Hepatocyte (in vitro differentiated cells): ENCODE results near the gene CORO6. TPM values are rescaled to one million over a fixed set of nuclear protein-coding genes. Genes with fewer than 3 reads are reported as not detected.

Source experiments
- DNase-seq: peaks from one replicate; pipeline ENCODE4 v3.0.0-alpha.2; 2016; ENCODE audit warnings: low spot score
- H2AFZ ChIP-seq: fragments of 200-600 bp; sonication (generic); 2 replicates; pipeline ENCODE4 v1.6.0; 2016; ENCODE audit warnings: antibody characterized with exemption, mild to moderate bottlenecking
- H3K27ac ChIP-seq: fragments of 200-600 bp; sonication (generic); 2 replicates; pipeline ENCODE4 v1.5.1; 2016; ENCODE audit warnings: mild to moderate bottlenecking
- H3K27me3 ChIP-seq: fragments of 200-600 bp; sonication (generic); 2 replicates; pipeline ENCODE4 v1.6.1; 2016
- H3K36me3 ChIP-seq: fragments of 200-600 bp; sonication (generic); replicated peaks from 2 replicates; pipeline ENCODE4 v1.5.1; 2016; ENCODE audit warnings: low read depth; ENCODE audit not compliant: insufficient read depth
- H3K4me1 ChIP-seq: fragments of 200-600 bp; sonication (generic); 2 replicates; pipeline ENCODE4 v1.5.1; 2016; ENCODE audit warnings: mild to moderate bottlenecking, moderate library complexity; ENCODE audit not compliant: insufficient read depth
- H3K4me2 ChIP-seq: fragments of 200-600 bp; sonication (generic); 2 replicates; pipeline ENCODE4 v1.6.0; 2016
- H3K4me3 ChIP-seq: fragments of 200-600 bp; sonication (generic); 2 replicates; pipeline ENCODE4 v1.5.1; 2016; ENCODE audit warnings: mild to moderate bottlenecking
- H3K79me2 ChIP-seq: fragments of 200-600 bp; sonication (generic); 2 replicates; pipeline ENCODE4 v1.6.0; 2017; ENCODE audit warnings: mild to moderate bottlenecking
- H3K9me2 ChIP-seq: fragments of 200-600 bp; sonication (generic); replicated peaks from 2 replicates; pipeline ENCODE4 v1.6.0; 2017; ENCODE audit warnings: mild to moderate bottlenecking; ENCODE audit not compliant: insufficient read depth
- H3K9me3 ChIP-seq: fragments of 200-600 bp; sonication (generic); 2 replicates; pipeline ENCODE4 v1.5.1; 2016; ENCODE audit warnings: low read depth, mild to moderate bottlenecking
- H4K20me1 ChIP-seq: fragments of 200-600 bp; sonication (generic); 2 replicates; pipeline ENCODE4 v1.6.0; 2016; ENCODE audit warnings: mild to moderate bottlenecking; ENCODE audit not compliant: insufficient read depth, poor library complexity, severe bottlenecking
- EZH2 ChIP-seq: fragments of 200-600 bp; sonication (generic); IDR thresholded peaks from 2 replicates; pipeline ENCODE4 v1.6.1; 2016; ENCODE audit warnings: antibody characterized with exemption, mild to moderate bottlenecking, borderline replicate concordance
- EZH2phosphoT487 ChIP-seq: fragments of 200-600 bp; sonication (generic); IDR thresholded peaks from one replicate; pipeline ENCODE4 v1.6.1; 2018; ENCODE audit warnings: antibody characterized with exemption, mild to moderate bottlenecking, low read depth, moderate library complexity; ENCODE audit not compliant: unreplicated experiment, severe bottlenecking
- WGBS: methylation state at CpG from one replicate; pipeline ENCODE4 v1.1.6; 2016; ENCODE audit warnings: low lambda C conversion rate; ENCODE audit errors: missing lambda C conversion rate; 5-methylcytosine and 5-hydroxymethylcytosine counted together
- polyA plus RNA-seq: library from polyadenylated mRNA; unstranded; fragments of >200 nt; fragmentation: Nextera tagmentation; extraction: Ambion mirVana; gene quantifications from 2 replicates; pipeline ENCODE4 v1.2.1, GENCODE V29; 2016
- total RNA-seq: library from RNA; depleted of rRNA; stranded (reverse); fragments of >200 nt; gene quantifications from 2 replicates; pipeline ENCODE4 v1.2.3, GENCODE V29; 2014
- TF ChIP-seq, protein P1 (sequence below): fragments of 200-600 bp; sonication (generic); IDR thresholded peaks from 2 replicates; pipeline ENCODE4 v1.5.1; 2016; ENCODE audit warnings: antibody characterized with exemption, mild to moderate bottlenecking; ENCODE audit not compliant: poor library complexity

CORO6 gene
- total and polyA plus RNA-seq, 2 experiments from 2014 or later: 0.83 to 1.9 TPM

DNA sequence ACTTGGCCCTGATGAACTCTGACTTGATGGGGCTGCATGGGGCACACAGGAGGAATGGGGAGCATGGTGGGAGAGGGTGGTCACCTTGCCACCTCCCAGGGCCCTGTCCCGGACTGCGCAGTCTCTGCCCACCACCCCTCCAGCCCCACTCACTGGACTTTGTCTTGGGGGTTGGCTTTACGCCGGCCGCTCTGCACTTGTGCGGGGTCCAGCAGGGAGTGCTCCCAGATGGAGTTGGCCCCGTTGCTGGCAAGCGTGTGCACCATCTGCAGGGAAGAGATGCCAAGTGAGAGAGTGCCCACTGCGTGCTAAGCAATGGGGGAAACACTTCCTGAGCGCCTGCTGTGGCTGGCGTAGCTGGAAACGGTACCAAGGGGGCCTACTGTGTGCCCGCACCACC lies 39.9 kb downstream of the CORO6 start:
- H2AFZ ChIP-seq: no peak overlapping the region
- peaks cover 44% of the 10 kb centered on the region for H3K79me2 ChIP-seq

DNA sequence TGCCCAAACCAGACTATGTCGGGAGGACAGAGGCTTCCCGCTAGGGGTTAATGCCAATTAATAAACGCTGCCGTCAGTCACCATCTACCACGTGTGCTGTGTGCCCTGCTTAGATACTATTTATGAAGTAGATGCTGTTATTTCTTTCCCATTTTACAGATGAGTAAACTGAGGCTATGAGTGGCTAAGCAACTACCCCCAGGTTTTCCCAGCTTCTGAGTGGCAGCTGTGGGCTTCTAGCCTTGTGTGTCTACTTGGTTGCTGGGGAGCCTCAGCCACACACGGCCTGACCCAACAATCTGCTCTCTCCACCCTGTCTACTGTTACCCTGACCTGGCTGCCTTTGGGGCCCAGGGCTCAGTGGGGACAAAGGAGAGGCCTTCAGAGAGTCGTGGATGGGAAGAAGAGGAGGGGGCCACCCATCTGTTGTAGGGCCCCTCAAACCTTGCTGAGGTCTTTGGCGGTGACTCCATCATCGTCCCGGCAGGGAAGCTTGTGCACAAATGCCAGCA lies 40.4 kb downstream of the CORO6 start:
- H3K4me1 ChIP-seq: no peaks in the 10 kb centered on the region
- no peak overlapping the region for H3K4me2 ChIP-seq
- H3K36me3 ChIP-seq: no peaks in the 10 kb centered on the region
- no peaks in the 10 kb centered on the region for H3K27me3 ChIP-seq
- no peak for DNase-seq
- H3K9me3 ChIP-seq: no peaks in the 10 kb centered on the region
- no peak overlapping the region for H3K27ac ChIP-seq
- peaks cover 39% of the 10 kb centered on the region for H3K79me2 ChIP-seq
- 93% methylated on average over 10 of the region's 10 CpGs for WGBS
- peaks cover 28% of the 10 kb centered on the region for H4K20me1 ChIP-seq
- no peak overlapping the region for H2AFZ ChIP-seq
- H3K9me2 ChIP-seq: no peaks in the 10 kb centered on the region
- H3K4me3 ChIP-seq: no peak overlapping the region
- TF ChIP-seq EZH2 (no peak), EZH2phosphoT487 (no peak)
- TF ChIP-seq, protein P1, sequence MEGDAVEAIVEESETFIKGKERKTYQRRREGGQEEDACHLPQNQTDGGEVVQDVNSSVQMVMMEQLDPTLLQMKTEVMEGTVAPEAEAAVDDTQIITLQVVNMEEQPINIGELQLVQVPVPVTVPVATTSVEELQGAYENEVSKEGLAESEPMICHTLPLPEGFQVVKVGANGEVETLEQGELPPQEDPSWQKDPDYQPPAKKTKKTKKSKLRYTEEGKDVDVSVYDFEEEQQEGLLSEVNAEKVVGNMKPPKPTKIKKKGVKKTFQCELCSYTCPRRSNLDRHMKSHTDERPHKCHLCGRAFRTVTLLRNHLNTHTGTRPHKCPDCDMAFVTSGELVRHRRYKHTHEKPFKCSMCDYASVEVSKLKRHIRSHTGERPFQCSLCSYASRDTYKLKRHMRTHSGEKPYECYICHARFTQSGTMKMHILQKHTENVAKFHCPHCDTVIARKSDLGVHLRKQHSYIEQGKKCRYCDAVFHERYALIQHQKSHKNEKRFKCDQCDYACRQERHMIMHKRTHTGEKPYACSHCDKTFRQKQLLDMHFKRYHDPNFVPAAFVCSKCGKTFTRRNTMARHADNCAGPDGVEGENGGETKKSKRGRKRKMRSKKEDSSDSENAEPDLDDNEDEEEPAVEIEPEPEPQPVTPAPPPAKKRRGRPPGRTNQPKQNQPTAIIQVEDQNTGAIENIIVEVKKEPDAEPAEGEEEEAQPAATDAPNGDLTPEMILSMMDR: no peak

More for the DNA sequence above, 39.9 kb downstream of the CORO6 start:
- WGBS: 97% methylated on average over 13 of the region's 13 CpGs
- H3K36me3 ChIP-seq: no peaks in the 10 kb centered on the region
- DNase-seq: no peak
- TF ChIP-seq, protein P1: no peak
- TF ChIP-seq EZH2phosphoT487: no peak
- TF ChIP-seq EZH2: no peak
- H3K27ac ChIP-seq: no peak overlapping the region
- no peak overlapping the region for H3K4me2 ChIP-seq
- H3K4me3 ChIP-seq: no peak overlapping the region
- no peaks in the 10 kb centered on the region for H3K27me3 ChIP-seq
- peaks cover 33% of the 10 kb centered on the region for H4K20me1 ChIP-seq
- H3K9me2 ChIP-seq: no peaks in the 10 kb centered on the region
- no peaks in the 10 kb centered on the region for H3K9me3 ChIP-seq
- H3K4me1 ChIP-seq: peaks cover 4% of the 10 kb centered on the region

DNA sequence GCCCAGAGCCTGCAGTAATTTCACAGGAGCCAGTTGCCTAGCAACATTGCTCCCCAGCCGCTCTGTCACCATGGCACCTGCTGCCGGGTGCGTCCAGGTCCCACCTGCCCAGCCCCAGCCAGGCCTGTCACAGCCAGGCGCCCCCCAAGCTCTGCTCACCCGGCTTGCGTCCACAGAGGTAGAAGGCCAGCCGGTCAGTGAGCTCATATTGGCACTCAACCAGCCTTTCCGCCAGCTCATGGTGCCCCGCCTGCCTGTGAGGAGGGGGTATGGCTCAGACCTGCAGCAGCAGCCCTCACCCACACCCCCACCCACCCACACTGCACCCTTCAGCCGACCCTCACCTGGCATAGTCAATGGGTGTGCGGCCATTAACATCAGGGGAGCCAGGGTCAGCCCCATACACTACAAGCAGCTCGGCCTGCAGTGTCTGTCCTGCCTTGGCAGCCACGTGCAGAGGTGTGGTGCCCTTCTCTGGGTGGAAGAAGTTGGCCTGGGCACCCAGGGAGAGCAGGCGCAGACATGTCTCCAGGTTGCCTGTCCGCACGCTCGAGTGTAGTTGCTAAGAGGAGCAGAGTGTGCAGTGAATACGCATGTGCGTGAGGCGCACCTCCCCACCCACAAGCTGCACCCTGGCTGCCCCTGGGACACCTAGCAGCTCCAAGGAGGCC lies 41.0 kb downstream of the CORO6 start:
- peaks cover 23% of the 10 kb centered on the region for H4K20me1 ChIP-seq
- H3K79me2 ChIP-seq: peaks cover 33% of the 10 kb centered on the region
- no peak overlapping the region for H3K4me2 ChIP-seq
- no peaks in the 10 kb centered on the region for H3K4me1 ChIP-seq
- no peak overlapping the region for H3K4me3 ChIP-seq
- no peak overlapping the region for H2AFZ ChIP-seq
- H3K9me3 ChIP-seq: no peaks in the 10 kb centered on the region
- WGBS: 97% methylated on average over 17 of the region's 20 CpGs
- H3K27me3 ChIP-seq: no peaks in the 10 kb centered on the region
- no peak overlapping the region for H3K27ac ChIP-seq
- no peak for DNase-seq
- H3K36me3 ChIP-seq: no peaks in the 10 kb centered on the region
- no peaks in the 10 kb centered on the region for H3K9me2 ChIP-seq
- TF ChIP-seq, protein P1: no peak
- TF ChIP-seq EZH2: no peak
- TF ChIP-seq EZH2phosphoT487: no peak
